Breast epithelium (tissue), 4 donors: ENCODE results near the gene MOV10. TPM values are rescaled to one million over a fixed set of nuclear protein-coding genes. Genes with fewer than 3 reads are reported as not detected.

Experiments
- DNase-seq, 2 donors: peaks; one replicate each; pipeline ENCODE4 v3.0.0-alpha.2; 2019; ENCODE audit warnings: low spot score in 2 of 2
- H3K27ac ChIP-seq, 2 donors: fragments of 200-600 bp; sonication (generic) in 1 of 2; one replicate each; pipeline ENCODE4 v1.5.1; 2016 to 2019; ENCODE audit warnings: mild to moderate bottlenecking in 1 of 2
- H3K27me3 ChIP-seq, 2 donors: fragments of 200-600 bp; sonication (generic) in 1 of 2; one replicate each; pipeline versions ENCODE4 v1.5.1 to v1.6.0; 2017 to 2019; ENCODE audit warnings: control low read depth in 1 of 2, mild to moderate bottlenecking in 1 of 2
- H3K36me3 ChIP-seq: fragments of 200-600 bp; one replicate; pipeline ENCODE4 v1.5.1; 2019
- H3K4me1 ChIP-seq, 2 donors: fragments of 200-600 bp; sonication (generic); one replicate each; pipeline ENCODE4 v1.5.1; 2016 to 2019; ENCODE audit warnings: control low read depth in 1 of 2
- H3K4me3 ChIP-seq, 3 donors: fragments of 200-600 bp; sonication (generic); 1 replicate in 2 of 3; 2 replicates in 1 of 3; pipeline ENCODE4 v1.5.1; 2016 to 2019; ENCODE audit warnings: mild to moderate bottlenecking in 3 of 3, moderate library complexity in 2 of 3
- H3K9me3 ChIP-seq, 2 donors: fragments of 200-600 bp; sonication (generic) in 1 of 2; one replicate each; pipeline ENCODE4 v1.5.1; 2016 to 2019; ENCODE audit warnings: control low read depth in 1 of 2
- POLR2A ChIP-seq: fragments of 450-650 bp; IDR thresholded peaks from one replicate; pipeline ENCODE4 v1.6.1; 2016; ENCODE audit warnings: antibody characterized with exemption, mild to moderate bottlenecking, moderate library complexity
- POLR2AphosphoS5 ChIP-seq, 3 donors: sonication (generic); formaldehyde crosslinking; IDR thresholded peaks; one replicate each; pipeline ENCODE4 v1.6.1; 2017; ENCODE audit warnings: antibody characterized with exemption in 3 of 3
- intact Hi-C: fragments of 100-400 bp; cut with DNase I; formaldehyde crosslinking; loops from one replicate; pipeline ENCODE4 v1.15.1; 2023; ENCODE audit warnings: low total_unique reads
- total RNA-seq, 3 donors: library from RNA; depleted of rRNA; stranded (reverse); fragments of >200 nt; gene quantifications; one replicate each; pipeline ENCODE4 v1.1.0, GENCODE V29; 2016
- TF ChIP-seq, protein P1 (sequence below), 3 donors: fragments of 450-650 bp; IDR thresholded peaks; one replicate each; pipeline ENCODE4 v1.5.1; 2016 to 2017; ENCODE audit warnings: antibody characterized with exemption in 3 of 3, mild to moderate bottlenecking in 3 of 3, moderate library complexity in 3 of 3

Gene MOV10
- total RNA-seq, 3 donors from 2014 or later = 14.7 to 52.2 (median 42.6) TPM

DNA sequence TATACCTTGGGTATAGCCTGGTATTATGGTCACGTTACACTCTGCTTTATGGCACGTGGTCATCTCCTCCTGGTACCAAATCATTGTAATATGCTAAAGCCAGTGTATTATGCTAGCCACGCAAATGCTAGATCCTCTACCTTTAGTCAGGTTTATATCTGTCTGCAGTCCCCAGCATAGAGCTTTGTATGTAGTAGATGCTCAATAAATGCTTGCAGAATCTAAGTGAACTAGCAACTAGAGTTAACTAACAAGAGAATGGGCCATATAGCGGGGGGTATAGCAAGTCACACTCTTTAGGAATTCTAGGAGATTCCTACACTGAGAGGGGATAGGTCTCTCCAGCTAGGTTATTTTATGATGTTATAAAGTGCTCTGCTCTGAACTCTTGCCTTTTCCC, 3.0 kb downstream of the MOV10 start:
- no peak overlapping the region for H3K27ac ChIP-seq
- no peak for DNase-seq
- TF ChIP-seq POLR2A (no peak), POLR2AphosphoS5 (IDR thresholded peaks at IDR 0.05) (no peak)
- TF ChIP-seq, protein P1, sequence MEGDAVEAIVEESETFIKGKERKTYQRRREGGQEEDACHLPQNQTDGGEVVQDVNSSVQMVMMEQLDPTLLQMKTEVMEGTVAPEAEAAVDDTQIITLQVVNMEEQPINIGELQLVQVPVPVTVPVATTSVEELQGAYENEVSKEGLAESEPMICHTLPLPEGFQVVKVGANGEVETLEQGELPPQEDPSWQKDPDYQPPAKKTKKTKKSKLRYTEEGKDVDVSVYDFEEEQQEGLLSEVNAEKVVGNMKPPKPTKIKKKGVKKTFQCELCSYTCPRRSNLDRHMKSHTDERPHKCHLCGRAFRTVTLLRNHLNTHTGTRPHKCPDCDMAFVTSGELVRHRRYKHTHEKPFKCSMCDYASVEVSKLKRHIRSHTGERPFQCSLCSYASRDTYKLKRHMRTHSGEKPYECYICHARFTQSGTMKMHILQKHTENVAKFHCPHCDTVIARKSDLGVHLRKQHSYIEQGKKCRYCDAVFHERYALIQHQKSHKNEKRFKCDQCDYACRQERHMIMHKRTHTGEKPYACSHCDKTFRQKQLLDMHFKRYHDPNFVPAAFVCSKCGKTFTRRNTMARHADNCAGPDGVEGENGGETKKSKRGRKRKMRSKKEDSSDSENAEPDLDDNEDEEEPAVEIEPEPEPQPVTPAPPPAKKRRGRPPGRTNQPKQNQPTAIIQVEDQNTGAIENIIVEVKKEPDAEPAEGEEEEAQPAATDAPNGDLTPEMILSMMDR (IDR thresholded peaks at IDR 0.05) = no peak
- H3K9me3 ChIP-seq = no peaks in the 10 kb centered on the region
- intact Hi-C loops = no loop called here
- H3K36me3 ChIP-seq = no peaks in the 10 kb centered on the region
- no peaks in the 10 kb centered on the region for H3K27me3 ChIP-seq
- no peak overlapping the region for H3K4me3 ChIP-seq
- peaks cover 5 to 12% of the 10 kb centered on the region in 2 donors for H3K4me1 ChIP-seq

DNA sequence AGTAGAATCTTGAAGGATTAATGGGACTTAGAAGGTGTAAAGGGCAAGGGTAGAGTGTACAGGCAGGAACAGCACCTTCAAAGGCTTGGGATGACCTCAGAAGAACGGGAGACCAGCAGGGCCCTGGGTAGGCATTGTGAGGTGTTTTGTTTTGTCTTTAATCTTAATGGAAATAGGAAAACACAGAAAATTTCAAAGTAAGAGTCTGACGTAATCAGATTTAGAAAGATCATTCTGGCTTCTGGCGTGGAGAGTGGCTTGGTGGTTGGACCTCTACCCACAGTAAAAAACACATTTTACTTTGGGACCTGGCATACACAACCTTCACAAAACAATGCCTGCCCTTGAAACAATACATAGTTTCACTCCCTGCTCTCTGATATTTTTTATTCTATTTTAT, 4.1 kb downstream of the MOV10 start:
- intact Hi-C loops = no loop called here
- Histone ChIP-seq H3K27ac (no peak overlapping the region), H3K9me3 (no peaks in the 10 kb centered on the region), H3K36me3 (no peaks in the 10 kb centered on the region), H3K4me3 (no peak overlapping the region), H3K4me1 (peaks cover 5 to 9% of the 10 kb centered on the region in 2 donors), H3K27me3 (no peaks in the 10 kb centered on the region)
- no peak for TF ChIP-seq POLR2AphosphoS5 (IDR thresholded peaks at IDR 0.05)
- no peak for DNase-seq

DNA sequence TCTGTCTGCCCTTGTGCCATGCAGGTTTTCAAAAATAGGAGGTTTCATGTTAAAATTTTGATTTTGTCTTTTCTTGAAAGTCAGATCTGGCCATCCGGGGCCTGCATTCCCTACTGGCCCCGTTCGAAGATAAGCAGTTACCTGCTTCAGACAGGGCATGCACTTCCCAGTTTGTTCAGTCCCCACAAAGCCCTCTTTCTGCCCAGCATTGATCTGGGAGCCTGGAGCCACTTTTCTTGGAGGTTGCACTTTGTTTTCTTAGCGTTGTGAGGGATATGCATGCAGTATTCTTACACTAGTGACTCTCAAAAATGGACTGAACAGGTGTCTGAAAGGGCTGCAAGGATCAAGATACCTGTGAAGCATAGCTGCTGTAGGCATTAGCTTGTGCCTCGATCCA, 11.5 kb downstream of the MOV10 start:
- H3K36me3 ChIP-seq = no peaks in the 10 kb centered on the region
- intact Hi-C loops = loop anchor here (10.0 kb wide), 1 partner anchor 1451 kb away; no protein-coding TSS in a partner anchor

DNA sequence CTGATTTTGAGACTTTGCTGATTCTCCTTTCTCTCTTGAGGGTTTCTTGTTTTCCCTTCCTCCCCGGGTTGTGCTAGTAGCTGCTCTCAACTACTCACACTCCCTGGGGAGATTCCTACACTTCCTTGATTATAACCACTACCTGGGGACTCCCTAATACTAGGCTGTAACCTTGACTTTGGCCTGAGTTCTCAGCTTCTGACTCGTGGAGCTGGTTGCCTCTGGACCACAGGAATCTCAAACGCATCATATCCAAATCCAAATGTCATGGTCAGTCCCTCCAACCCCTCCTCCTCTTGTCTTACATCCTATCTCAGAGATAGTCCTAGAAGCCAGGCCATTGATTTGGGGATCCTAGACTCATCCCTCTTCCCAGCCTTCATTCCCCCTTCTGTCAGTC, 12.0 kb downstream of the MOV10 start:
- TF ChIP-seq POLR2A (no peak), POLR2AphosphoS5 (IDR thresholded peaks at IDR 0.05) (no peak)
- TF ChIP-seq, protein P1 (IDR thresholded peaks at IDR 0.05) = no peak
- intact Hi-C loops = loop anchor here (10.0 kb wide), 1 partner anchor 1452 kb away; no protein-coding TSS in a partner anchor

More for the DNA sequence above, 11.5 kb downstream of the MOV10 start:
- H3K27me3 ChIP-seq = no peaks in the 10 kb centered on the region
- no peak for DNase-seq
- no peak overlapping the region for H3K4me3 ChIP-seq
- TF ChIP-seq, protein P1 (IDR thresholded peaks at IDR 0.05) = no peak
- no peak for TF ChIP-seq POLR2A
- no peak for TF ChIP-seq POLR2AphosphoS5 (IDR thresholded peaks at IDR 0.05)
- no peaks in the 10 kb centered on the region for H3K9me3 ChIP-seq
- H3K27ac ChIP-seq = no peak overlapping the region
- no peaks in the 10 kb centered on the region for H3K4me1 ChIP-seq

DNA sequence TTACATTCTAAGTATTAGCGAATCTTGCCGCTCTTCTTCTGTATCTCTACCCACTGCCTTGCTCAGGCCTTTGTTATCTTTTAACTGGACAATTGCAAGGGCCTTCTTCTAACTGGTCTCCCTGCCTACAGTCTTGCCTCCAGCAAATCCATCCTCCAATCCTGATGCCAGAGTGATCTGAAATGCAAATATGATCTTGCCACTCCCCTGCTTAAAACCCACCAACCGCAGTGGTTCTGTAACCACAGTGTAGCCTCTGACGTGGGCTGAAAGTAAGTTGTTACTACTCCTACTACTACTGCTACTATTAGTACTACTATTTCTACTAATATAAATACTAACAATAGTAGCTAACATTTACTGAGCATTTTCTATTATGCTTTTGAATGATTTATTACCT, 12.4 kb downstream of the MOV10 start:
- Histone ChIP-seq H3K9me3 (no peaks in the 10 kb centered on the region), H3K36me3 (no peaks in the 10 kb centered on the region), H3K27me3 (no peaks in the 10 kb centered on the region), H3K4me3 (no peak overlapping the region), H3K4me1 (no peaks in the 10 kb centered on the region), H3K27ac (peak overlapping the region; percentile 65 to 70)
- TF ChIP-seq, protein P1 (IDR thresholded peaks at IDR 0.05) = no peak
- TF ChIP-seq POLR2A (no peak), POLR2AphosphoS5 (IDR thresholded peaks at IDR 0.05) (no peak)
- intact Hi-C loops = loop anchor here (10.0 kb wide), 1 partner anchor 1452 kb away; no protein-coding TSS in a partner anchor
- DNase-seq = no peak

More for the DNA sequence above, 12.0 kb downstream of the MOV10 start:
- no peak overlapping the region for H3K4me3 ChIP-seq
- no peaks in the 10 kb centered on the region for H3K9me3 ChIP-seq
- H3K27me3 ChIP-seq = no peaks in the 10 kb centered on the region
- peak overlapping the region in 1 of 2 donors; percentile 65 for H3K27ac ChIP-seq
- H3K36me3 ChIP-seq = no peaks in the 10 kb centered on the region
- no peaks in the 10 kb centered on the region for H3K4me1 ChIP-seq
- DNase-seq = no peak

DNA sequence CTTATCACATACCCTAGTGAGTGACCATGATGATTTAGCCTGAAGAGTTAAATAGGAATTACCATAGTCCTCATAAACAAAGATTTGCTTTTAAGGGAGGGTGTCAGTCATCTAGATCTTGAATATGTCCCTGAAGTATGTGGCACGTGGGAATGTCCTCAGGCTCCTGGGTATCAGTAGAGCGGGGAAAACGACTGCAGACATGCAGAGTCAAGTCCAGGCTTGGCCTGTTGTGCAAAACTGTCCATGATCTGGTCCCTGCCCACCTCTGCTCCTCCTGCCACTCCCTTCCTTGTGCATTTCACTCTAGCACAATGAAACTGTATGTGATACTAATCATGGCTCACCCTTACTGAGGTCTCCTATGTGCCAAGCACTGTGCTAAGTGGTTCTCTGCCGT, 12.9 kb downstream of the MOV10 start:
- H3K4me3 ChIP-seq = no peak overlapping the region
- TF ChIP-seq POLR2AphosphoS5 (IDR thresholded peaks at IDR 0.05) (no peak), POLR2A (no peak)
- TF ChIP-seq, protein P1 (IDR thresholded peaks at IDR 0.05) = no peak
- H3K4me1 ChIP-seq = no peaks in the 10 kb centered on the region
- H3K27ac ChIP-seq = peak overlapping the region; percentile 65 to 70
- peak in 1 of 2 donors; percentile 52 for DNase-seq
- no peaks in the 10 kb centered on the region for H3K27me3 ChIP-seq
- H3K36me3 ChIP-seq = no peaks in the 10 kb centered on the region
- intact Hi-C loops = loop anchor here (10.0 kb wide), 1 partner anchor 1453 kb away; no protein-coding TSS in a partner anchor
- no peaks in the 10 kb centered on the region for H3K9me3 ChIP-seq
